Measurements from ENCODE around the gene RAB3A. TPM values are rescaled to one million over a fixed set of nuclear protein-coding genes. Genes with fewer than 3 reads are reported as not detected.

The RAB3A gene
- total and polyA plus RNA-seq, 9 of the 15 experiments (the other 6 are each of a cell fraction or from before 2014, with no cell fraction given): 0.17 to 5.1 (median 0.90) TPM; not detected in 1

GRCh38 chr19:18160493-18160970 is 43.3 kb downstream of the RAB3A start (continued):
- TF ChIP-seq TSHZ1 (CRISPR knock-in tag; IDR thresholded peaks at IDR 0.05) (no peak), TAL1 (IDR thresholded peaks at IDR 0.05) (no peak), XRCC3 (IDR thresholded peaks at IDR 0.05) (no peak), ETS1 (conservative IDR thresholded peaks at IDR 0.05; ENCODE audit: control insufficient read depth, low read depth, low read length) (no peak), L3MBTL2 (IDR thresholded peaks at IDR 0.05) (no peak), TFAP4 (CRISPR knock-in tag; IDR thresholded peaks at IDR 0.05; ENCODE audit: borderline replicate concordance) (peak; percentile 55; the same call in 1 of the 2 replicates), POLR2B (IDR thresholded peaks at IDR 0.05; ENCODE audit: low read depth, partially characterized antibody) (no peak), MAX (CRISPR knock-in tag; IDR thresholded peaks at IDR 0.05) (peak; percentile 63; the same call in 1 of the 2 replicates), SPI1 (IDR thresholded peaks at IDR 0.05; ENCODE audit: borderline replicate concordance, low read depth, low read length) (no peak), DACH1 (IDR thresholded peaks at IDR 0.05; ENCODE audit: partially characterized antibody) (no peak), POLR2AphosphoS2 (IDR thresholded peaks at IDR 0.05; ENCODE audit: low read length) (no peak), ARID1B (IDR thresholded peaks at IDR 0.05) (peak; percentile 27; the same call in 1 of the 2 replicates), RCOR1 (IDR thresholded peaks at IDR 0.05; ENCODE audit: borderline replicate concordance in 1 of 2, low read depth in 2 of 2, low read length in 2 of 2) (0 out of 4 replicates have a peak, but pooled peaks of 1 of the 2 experiments have one; percentile 7), ZNF75A (CRISPR knock-in tag; IDR thresholded peaks at IDR 0.05) (no peak), ZNF41 (CRISPR knock-in tag; conservative IDR thresholded peaks at IDR 0.05) (no peak), NR2C1 (IDR thresholded peaks at IDR 0.05) (no peak), NR2C1 (tag; IDR thresholded peaks at IDR 0.05) (no peak)
